GM12891 (cell line): ENCODE data around the gene CPT1A.

Source experiments
- PAX5 ChIP-seq: IDR thresholded peaks from 2 replicates; pipeline ENCODE4 v1.6.1; 2011; ENCODE audit warnings: low read length, moderate library complexity, mild to moderate bottlenecking; ENCODE audit not compliant: insufficient read depth, severe bottlenecking
- POLR2A ChIP-seq: IDR thresholded peaks from 2 replicates; pipeline ENCODE4 v1.6.1; 2011; ENCODE audit warnings: low read depth, low read length, control low read depth
- POLR2AphosphoS5 ChIP-seq: IDR thresholded peaks from 2 replicates; pipeline ENCODE4 v1.6.1; 2011; ENCODE audit warnings: low read depth, low read length, control low read depth
- POU2F2 ChIP-seq: IDR thresholded peaks from 2 replicates; pipeline ENCODE4 v1.6.1; 2011; ENCODE audit warnings: low read depth, mild to moderate bottlenecking, control low read depth, low read length, moderate library complexity
- SPI1 ChIP-seq: IDR thresholded peaks from 2 replicates; pipeline ENCODE4 v1.6.1; 2011; ENCODE audit warnings: low read depth, low read length, control low read depth
- TAF1 ChIP-seq: IDR thresholded peaks from 2 replicates; pipeline ENCODE4 v1.6.1; 2011; ENCODE audit warnings: low read depth, low read length, control low read depth

- no peak for TF ChIP-seq TAF1
- no peak for TF ChIP-seq PAX5
- TF ChIP-seq POU2F2: no peak
- TF ChIP-seq POLR2A: no peak
- TF ChIP-seq POLR2AphosphoS5: no peak
- TF ChIP-seq SPI1: no peak
Observed at GRCh38 chr11:68711114-68711513, 130.6 kb downstream of the CPT1A start.
